NCI-H510A (cell line): Measurements from ENCODE around the gene CNGB1.
A peak's percentile ranks its signal among the peaks of the same experiment; 100 is the strongest.
"Not testable (repeated sequence)": the region's sequence is repeated elsewhere in the genome, so short reads cannot be mapped to it uniquely, and the experiment has no call there.

Experiments
- DNase-seq: peaks from one replicate; lab custom pipeline; 2025; lab: John Stamatoyannopoulos, UW

CNGB1 gene

DNA sequence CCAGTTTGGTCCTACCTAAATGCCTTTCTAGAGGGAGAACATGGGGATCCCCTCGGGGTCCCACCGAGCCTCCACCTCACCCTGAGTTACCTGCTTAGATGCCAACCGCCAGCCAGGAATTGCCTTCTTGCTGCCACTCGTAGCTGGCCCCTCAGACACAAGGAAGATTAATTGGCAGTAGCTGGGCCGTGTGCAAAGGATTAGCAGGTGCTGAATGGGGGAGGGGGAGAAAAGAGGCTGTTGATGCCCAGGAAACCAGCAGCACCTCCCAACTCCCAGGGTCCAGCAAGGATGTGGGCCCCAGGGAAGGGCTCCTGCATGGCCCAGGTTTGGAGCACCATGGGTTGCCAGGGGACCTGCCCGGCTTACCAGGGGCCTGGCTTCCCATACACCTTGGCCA lies at the start of gene CNGB1:
Gene CNGB1 (minus strand): TSS at position 159 of the 400 bp plus-strand sequence. CDS start 3,842 bp downstream, outside the sequence.
- peak; percentile 70 for DNase-seq

DNA sequence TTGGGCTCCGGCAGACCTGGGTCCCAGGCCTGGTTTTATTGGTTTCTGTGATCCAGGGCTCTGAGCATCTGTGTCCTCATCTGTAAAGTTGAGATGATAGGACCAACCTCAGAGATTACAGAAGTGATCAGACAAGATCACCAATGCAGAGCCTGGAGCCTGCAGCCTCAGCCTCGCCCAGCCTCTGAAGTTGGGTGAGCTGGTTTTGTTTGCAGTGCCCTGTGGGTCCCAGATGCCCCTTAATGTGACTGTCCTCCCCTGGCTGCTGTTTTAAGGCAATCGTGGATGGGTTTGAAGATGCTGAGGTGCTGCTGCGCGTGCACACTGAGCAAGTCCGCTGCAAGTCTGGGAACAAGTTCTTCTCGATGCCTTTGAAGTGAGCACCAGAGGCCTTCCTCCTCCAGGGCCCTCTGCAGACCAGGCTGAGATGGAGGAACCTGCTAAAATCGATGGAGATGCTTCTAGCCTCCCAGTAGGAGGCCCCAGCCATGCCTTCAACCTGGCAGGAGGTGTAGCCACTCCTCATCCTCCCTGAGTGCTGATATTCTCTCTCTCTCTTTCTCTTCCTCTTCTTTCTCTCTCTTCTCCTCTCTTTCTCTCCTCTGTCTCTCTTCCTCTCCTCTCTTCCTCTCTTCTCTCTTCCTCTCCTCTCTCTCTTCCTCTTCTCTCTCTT lies 49.1 kb upstream of the CNGB1 start:
- no peak for DNase-seq

DNA sequence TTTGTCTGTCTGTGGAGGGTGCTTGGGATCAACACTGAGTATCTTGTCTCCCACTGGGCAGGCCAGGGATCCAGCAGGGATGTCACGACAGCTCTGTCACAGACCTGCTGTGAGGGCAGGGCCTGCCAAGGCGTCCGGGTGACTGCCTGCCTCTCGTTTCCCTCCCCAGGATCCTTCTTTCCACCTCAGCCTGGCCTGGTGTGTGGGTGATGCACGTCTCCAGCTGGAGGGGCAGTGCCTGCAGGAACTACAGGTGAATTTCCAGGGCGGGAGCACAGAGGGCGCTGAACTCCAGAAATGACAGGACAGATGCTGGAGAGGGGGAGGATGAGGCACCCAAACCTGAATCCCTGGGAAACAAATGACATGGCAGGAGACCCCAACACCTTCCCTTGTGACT lies 47.9 kb upstream of the CNGB1 start:
- DNase-seq: no peak

DNA sequence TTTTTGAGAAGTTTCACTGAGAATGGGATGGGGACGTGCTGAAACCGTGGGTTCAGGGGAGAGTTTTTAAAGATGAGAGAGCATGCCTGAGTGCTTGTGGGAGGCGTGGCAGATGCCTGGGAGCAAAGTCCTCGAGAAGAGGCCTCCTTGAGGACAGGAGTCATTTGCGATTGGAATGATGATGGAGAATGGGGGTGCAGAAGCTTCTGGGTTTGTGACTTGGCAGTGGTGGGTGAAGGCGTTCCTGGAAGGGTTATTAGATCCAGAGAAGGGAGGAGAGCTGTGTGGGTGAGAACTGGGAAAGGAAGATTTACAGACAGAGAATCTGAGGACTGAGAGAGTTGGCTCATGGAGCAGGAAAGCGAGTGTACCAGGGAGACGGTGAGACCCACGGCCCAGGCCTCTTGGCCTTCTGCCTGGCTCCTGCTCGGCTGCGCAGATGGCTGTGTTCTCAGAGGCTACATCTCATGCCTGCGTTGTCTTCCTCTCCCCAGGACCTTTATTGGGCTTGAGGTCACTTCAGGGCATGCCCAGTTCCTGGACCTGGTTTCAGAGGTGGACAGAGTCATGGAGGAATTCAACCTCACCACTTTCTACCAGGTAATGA lies 46.0 kb upstream of the CNGB1 start:
- no peak for DNase-seq

DNA sequence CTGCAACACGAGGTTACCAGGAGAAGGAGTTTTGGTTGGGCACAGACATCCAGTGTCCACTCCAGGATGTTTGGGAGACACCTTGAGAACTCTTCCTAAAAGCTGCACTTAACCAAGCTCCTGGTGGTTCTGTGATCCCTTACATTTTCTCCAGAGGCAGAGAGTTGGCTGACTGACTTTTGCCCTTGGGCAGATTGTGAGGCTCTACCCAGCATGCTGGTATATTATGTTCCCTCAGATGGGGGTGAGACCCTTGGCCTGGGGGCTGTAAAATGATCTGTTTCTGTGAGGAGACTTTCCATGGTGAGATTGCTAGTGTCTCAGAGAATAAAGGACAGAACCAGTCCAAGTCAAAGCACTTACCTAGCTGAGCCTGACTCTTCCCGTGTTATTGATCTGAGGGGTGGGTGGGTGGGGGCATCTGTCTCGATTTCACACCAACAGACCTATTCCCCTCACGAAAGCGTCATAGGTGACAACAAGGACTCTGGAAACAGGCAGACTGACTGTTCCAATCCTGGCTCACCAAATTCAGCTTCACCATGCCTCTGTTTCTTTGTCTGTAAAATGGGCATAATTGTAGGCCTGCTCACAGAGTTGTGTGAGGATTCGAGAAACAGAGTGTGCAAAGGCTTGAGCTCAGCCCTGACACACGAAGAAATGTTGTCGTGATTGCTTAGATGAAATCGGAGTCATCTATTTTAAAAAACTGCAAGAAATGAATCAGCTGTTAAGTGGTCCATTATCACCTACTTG lies 42.5 kb upstream of the CNGB1 start:
- no peak for DNase-seq

DNA sequence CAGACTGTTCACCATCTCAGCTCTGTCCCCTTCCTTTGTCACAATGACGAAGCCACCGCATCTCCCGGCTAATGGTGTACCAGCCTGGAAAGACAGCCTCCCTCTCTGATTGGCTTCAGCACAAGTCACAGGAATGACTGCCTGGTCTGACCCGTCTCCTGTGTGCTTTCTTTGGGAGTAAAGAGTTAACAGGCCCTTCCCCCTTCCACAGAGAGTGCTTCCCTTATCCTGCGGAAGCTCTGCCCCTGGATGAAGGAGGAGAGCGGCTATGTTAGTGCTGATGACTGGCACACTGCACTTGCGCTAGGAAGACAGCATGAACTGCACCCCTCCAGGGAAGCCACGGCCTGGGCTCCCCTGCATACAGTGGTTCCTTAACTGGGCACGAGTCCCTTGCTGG lies 41.6 kb upstream of the CNGB1 start:
- no peak for DNase-seq

DNA sequence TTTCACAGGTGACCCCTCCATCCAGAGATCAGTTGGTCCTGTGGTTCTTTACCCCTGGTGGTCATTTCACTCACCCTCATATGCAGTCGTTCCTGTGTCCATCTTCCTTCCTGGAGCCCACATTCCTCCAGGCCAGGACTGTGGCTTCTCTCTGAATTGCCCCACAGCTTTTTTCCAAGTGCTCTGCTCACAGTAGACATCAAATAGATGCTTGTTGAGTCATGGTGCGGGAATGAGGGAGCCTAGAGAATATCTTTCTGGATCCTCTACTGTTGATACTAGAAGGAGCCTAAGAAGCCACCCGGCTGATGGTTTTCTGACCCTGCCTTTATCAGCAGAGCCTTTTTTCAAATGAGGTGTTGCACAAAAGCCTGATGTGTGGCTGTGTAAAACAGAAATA lies 40.7 kb upstream of the CNGB1 start:
- DNase-seq: no peak

DNA sequence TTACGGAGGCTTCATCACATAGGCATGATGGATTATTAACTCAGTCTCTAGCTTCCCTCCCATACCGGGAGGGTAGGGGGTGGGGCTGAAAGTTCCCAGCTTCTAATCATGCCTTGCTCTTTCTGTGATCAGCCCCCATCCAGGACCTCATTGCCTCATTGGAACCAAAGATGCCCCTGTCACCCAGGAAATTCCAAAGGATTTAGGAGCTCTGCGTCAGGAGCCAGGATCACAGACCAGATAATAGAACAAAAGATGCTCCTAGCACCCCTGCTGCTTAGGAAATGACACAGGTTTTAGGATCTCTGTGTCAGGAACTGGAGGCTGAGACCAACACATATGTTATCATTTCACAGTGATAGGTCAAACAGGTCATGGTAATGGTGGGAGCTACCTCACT lies 40.0 kb upstream of the CNGB1 start:
- DNase-seq: no peak

DNA sequence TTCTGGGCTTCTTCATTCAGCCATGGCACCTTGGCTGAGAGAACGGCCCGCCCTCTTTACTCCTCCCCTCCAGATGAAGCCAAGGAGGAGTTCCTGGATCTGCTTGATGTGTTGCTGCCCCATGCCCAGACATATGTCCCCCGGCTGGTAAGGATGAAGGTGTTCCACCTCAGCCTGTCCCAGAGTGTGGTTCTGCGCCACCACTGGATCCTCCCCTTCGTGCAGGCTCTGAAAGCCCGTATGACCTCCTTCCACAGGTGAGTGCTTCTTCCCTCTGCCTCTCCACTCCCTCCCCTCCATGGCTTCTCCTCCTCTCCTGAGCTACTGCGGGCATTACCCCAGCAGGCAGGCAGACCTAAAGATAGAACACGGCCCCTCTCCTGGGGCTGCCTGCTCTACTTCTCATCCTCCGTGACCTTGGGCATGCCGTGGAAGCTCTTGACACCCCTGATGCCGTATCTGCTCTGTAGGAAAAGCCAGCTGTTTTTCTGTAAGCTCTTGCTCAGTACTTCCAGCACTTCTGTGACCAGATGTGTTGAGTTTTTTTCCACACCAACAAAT lies 39.0 kb upstream of the CNGB1 start:
- no peak for DNase-seq

DNA sequence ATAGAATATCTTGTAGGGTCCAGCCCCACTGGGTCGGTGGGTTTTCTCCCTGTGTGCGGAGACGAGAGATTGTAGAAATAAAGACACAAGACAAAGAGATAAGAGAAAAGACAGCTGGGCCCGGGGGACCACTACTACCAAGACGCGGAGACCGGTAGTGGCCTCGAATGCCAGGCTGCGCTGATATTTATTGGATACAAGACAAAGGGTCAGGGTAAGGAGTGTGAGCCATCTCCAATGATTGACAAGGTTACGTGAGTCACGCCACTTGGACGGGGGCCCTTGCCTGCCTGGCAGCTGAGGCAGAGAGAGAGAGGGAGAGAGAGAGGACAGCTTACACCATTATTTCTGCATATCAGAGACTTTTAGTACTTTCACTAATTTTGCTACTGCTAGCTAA lies 33.8 kb upstream of the CNGB1 start:
- not testable (repeated sequence) for DNase-seq

DNA sequence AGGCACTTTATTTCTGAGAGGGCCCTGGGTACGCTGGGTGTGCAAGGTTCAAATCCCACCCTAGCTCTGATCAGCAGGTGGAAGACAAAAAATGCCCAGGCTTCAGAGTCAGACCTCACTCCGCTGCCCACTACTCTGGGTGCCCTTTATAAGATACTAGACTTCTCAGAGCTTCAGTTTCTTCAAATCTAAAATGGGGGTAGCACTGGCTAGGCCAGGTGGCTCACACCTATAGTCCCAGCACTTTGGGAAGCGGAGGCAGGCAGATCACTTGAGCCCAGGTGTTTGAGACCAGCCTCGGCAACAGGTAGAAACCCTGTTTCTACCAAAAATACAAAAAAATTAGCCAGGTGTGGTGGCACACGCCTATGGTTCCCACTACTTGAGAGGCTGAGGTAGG lies 32.0 kb upstream of the CNGB1 start:
- DNase-seq: no peak

DNA sequence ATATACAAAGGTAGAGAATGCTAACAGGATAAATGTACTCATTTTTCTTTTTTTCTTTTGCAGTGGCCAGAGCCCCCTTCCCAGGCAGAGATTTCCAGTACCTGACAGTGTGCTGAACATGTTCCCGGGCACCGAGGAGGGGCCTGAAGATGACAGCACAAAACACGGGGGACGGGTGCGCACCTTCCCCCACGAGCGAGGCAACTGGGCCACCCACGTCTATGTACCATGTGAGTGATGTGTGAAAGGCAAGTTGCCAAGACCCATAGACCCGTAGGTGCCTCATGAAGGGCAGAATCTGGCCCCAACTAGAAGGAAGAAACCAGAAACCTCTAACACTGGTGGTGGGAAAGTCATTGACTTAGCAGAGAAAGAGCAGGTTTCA lies 31.5 kb upstream of the CNGB1 start:
- DNase-seq: no peak

DNA sequence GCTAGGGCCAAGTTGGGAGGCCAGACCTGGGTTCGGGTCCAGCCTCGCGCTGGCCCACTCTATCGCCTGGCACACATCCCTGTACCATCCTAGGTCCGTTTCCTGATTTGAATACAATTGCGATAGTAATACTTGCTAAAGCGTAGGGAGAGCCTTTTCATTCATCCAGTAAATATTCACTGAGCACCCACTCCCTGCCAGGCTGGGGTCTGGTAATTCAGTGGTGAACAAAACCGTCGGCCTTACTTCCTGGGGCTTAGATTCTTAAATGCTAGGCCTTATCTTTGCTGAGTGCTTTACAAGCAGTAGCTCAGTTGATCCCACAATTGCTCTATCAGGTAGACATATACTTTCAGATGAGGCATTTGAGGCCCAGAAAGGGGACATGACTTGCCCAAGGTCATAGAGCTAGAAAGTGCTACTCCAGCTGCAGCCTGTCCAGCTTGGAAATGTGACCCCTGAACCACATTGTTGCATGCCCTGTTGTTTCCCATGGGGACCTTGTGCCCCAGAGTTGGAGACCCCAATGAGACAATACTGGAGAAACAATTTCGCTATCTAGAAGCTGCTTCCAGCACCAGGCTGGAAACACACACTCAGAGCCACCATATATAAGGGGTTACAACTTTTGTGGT lies 31.0 kb upstream of the CNGB1 start:
- no peak for DNase-seq

DNA sequence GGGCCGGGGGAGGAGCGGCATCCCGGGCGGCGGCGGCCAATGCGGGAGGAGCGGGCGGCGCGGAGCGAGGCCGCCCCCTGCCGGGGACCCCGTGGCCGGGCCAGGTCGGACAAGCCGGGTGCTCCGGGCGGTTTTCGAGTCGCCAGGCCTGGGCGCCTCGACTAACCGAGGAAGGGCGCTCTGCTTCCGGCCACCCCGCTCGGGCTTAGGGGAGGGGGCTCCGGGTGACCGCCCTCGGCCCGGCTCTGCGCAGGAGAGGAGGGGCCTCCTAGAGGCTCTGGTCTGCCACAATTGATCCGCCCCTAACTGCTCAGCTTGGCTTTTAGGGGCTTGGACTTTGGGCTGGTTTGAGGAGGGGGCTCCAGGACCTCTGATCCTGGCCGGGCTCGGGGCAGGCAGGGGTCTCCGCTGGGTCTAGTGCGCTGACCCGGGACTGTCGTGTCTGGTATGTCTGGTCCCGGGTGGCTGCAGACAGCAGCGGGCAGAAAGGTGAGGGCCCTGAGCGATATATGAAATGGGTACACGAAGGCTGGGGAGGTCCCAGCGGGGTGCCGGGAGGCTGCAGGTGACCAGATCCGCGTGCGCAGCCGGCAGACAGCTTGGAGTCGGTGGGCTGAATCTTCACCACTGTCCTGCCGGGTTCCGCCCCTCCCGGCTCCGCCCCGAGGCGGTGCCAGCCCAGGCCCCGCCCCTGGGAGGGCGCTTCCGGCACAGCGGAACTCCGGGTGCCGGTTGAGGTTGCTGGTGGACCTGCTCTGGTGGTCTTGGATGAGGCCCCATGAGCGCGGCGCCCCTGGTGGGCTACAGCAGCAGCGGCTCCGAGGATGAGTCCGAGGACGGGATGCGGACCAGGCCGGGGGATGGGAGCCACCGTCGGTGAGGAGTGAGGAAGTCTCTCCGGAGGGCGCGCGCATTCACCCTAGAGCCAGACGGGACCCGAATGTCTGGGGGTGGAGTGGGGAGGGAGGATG lies 30.1 kb upstream of the CNGB1 start, which contains the start of gene USB1:
Gene USB1 (plus strand): TSS at position 702 of the 971 bp plus-strand sequence. CDS start 77 bp downstream, at position 779.
- peak; percentile 55 for DNase-seq

DNA sequence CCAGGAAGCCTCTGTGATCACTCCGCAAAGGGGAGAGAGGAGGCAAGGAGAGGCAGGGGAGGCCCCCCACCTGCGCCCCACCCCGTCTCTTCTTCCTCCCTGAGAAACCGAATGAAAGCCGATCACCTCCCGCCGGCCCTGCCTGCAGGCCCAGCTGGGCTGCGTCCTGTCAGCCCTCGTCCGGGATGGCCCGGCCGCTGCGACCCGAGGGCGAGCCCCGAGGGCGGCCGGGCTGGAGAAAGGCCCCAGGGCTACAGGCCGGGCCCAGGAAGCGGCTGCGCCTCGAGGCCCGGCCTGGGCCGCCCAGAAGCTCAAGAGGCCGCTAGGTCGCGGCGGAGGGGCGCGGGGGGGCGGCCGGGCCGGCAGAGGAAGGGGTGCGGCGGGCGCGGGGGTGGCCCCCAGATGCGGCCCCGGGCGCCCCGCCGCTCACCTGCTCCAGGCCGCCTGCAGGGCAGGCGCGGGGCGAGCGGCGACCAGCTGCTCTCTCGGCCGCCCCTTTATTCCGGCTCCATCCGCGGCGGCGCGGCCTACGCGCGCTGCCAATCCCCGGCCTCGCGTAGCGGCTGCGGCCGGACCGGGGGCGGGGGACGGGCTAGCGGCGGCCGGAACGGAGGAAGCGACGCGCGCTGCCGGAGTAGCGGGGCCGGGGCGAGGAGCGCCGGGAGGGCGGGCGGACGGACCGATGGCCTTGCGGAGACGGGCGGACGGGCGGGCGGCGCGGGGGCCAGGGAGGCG lies 29.2 kb upstream of the CNGB1 start, which contains the start of gene ZNF319:
Gene ZNF319 (minus strand): TSS at position 702 of the 735 bp plus-strand sequence. CDS start 2,407 bp downstream, outside the sequence.
- DNase-seq: no peak

DNA sequence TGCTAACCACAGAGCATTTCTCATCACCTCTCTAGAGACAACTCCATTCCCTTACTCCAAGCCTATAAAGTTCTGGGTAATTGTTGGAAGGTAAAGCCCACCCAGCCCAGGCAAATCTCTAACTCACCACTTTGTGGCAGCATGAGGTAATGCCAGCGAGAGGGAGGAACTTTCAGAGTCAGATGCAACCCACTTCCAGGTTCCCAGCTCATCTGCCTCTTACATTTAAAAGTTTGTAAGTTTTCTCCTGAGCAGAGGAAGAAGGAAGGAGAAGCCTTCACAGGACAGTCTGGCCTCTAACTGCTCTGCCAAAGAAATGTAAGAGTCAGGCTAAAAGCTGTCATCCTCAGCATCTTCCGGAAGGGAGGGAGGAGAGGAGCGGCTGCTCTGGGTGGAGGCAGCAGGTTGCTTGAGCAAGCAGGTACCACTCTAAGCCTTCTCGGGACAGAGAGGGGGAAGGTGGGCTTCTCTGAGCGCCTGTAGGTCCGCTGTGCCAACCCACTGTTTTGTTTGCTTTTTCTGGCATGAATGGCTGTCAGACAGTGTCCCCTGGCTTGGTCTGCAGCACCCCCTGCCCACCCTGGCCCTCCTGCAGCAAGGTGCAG lies 28.5 kb upstream of the CNGB1 start:
- no peak for DNase-seq

DNA sequence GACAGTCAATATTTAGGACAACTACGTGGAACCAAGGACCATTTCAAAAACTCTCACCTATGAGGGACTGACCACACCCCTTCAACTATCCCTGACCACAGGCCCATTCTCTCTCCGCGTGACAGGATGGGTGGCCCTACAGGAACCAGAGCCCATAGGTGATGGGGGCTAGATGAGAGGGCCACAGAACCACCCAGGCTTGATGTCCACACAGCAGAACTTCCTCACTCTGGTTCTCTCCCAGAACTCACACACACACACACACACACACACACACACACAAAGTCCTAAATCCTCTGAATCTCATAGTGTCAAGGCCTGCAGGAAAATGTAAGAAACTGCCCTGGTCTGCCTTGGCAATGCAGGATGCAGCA lies 28.1 kb upstream of the CNGB1 start:
- DNase-seq: no peak

DNA sequence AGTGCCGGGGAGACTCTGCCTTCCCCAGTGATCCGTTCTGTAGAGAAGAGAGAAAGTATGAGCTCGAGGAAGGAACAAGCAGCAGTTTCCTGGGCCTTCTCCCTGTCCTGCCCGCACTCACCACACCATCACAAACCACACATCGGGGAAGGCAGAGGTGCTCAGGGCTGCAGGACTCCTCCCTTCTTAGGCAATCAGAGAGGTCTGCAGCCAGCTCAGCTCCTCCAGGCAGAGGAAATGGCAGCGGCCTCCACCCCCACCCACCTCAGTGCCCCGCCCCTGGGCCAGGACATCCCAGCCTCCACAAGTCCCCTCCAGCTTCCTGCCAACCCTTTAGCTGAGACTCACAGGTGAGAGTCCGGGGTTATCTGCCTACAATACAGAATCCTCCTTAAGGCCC lies 27.6 kb upstream of the CNGB1 start:
- DNase-seq: no peak

DNA sequence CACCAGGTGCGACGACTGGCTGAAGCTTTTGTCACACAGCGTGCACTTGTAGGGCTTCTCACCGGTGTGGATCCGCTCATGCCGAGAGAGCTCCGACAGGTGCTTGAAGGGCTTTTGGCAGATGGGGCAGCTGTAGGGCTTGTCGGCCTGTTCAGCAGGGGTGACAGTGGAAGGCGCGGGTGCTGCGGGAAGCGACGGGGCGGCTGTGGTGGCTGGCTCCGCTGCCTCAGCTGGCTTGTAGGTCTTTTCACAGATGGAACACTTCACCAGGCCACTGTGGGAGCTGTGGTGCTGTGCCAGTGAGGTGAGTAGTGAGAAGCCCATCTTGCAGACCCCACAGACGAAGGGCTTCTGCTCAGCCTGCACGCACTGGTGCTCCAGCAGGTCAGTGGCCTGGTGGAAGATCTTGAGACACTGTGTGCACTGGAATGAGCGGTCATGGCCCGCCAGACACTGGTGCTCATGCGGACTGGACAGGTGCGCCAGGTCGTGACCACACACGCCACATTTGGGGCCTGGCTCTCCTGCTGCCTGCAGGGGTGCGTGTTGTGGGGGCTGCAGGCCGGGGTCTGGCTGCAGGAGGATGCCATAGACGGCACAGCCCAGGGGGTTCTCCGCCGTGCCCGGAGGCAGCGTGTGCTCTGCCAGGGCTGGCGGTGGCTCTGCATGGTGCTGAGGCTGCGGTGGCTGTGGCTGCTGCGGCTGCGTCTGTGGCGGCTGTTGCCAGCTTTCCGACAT lies 26.8 kb upstream of the CNGB1 start:
- no peak for DNase-seq
